AG10803 (cell line): ENCODE data around the gene YIPF3.

ENCODE experiments used
- DNase-seq: peaks from one replicate; pipeline ENCODE4 v3.0.0; 2010; ENCODE audit warnings: low read depth
- H3K4me3 ChIP-seq: 2 replicates; pipeline ENCODE4 v1.5.1; 2011; ENCODE audit warnings: mild to moderate bottlenecking, low read length, control low read depth
- TF ChIP-seq, protein P1 (sequence below): conservative IDR thresholded peaks from 2 replicates; pipeline ENCODE4 v1.5.1; 2011; ENCODE audit warnings: mild to moderate bottlenecking, low read length, control low read depth, inconsistent platforms

The YIPF3 gene

DNA sequence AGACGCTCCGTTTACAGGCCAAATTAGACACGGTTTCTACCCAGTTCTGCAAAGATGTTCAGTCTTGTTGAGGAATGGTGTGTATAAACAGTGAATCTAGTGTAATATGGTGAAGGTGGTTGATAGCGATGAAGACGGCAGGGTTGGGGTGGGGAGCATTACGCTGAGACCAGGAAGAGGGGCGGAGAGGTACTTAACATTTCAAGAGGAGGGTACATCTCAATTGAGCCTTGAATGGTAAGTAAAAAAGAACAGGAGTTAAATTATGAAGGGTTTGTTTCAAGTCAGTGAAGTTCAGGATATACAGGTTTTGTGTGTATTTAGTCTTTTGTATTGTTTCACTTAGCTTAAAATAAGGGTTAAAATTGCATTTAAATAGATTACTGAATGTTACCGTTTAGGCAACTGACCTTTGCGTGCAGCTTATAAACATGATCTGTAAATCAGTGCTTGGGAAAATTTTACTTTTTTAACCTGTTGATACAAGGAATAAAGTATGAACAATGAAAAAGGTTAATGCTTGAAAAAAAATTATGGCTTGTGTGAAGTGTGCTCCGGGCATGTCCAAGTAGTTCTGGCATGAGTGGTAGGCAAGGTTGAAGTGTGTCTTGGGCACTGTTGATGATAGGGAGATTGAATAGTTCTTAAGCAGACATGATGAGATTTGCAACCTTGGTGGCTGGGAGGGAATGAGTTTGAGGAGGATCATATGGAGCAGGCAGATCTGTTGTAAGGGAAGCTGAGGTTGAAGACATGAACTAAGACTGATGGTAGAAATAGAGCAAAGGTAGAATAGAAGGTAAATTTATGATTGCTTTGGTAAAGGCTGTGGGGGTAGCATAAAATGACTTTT lies 1.0 kb upstream of the YIPF3 start:
- DNase-seq = no peak
- TF ChIP-seq, protein P1, sequence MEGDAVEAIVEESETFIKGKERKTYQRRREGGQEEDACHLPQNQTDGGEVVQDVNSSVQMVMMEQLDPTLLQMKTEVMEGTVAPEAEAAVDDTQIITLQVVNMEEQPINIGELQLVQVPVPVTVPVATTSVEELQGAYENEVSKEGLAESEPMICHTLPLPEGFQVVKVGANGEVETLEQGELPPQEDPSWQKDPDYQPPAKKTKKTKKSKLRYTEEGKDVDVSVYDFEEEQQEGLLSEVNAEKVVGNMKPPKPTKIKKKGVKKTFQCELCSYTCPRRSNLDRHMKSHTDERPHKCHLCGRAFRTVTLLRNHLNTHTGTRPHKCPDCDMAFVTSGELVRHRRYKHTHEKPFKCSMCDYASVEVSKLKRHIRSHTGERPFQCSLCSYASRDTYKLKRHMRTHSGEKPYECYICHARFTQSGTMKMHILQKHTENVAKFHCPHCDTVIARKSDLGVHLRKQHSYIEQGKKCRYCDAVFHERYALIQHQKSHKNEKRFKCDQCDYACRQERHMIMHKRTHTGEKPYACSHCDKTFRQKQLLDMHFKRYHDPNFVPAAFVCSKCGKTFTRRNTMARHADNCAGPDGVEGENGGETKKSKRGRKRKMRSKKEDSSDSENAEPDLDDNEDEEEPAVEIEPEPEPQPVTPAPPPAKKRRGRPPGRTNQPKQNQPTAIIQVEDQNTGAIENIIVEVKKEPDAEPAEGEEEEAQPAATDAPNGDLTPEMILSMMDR = no peak
- peak overlapping the region; percentile 99 for H3K4me3 ChIP-seq

DNA sequence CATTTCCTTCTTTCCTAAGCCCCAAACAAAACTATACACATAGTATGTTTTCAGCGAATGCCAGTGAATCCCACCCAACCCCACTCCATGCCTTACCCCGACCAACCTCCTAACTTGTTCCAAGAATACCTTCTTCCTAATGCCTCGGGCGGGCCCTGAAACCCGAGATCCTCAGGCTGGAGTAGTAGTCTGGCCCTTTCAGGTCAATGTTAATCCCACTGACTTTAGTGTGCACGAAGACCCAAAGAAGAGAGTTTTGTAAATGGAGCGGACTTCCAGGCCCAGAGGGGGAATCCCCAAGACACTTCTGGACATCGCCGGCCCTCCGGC lies 394 bp downstream of the YIPF3 start:
- no peak for DNase-seq
- H3K4me3 ChIP-seq = peak overlapping the region; percentile 99
- TF ChIP-seq, protein P1 = no peak

DNA sequence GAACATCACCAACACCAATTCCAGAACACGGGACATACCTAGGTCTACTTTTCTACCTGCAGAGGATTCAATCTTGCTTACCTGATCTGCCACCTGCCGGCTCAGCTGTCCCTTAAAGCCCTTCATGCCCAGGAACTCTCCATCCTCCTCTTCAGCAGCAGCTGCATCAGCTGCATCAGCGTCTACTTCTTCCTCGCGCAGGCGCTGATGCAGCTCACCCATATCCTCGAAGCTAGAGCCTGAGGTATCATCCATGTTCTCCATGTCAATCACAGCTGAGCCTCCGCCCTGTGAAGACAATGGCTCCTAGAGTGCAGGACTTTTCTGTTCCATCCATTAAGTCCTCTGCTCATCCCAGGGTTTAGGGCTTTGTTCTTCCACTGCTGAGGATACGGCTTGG lies 918 bp downstream of the YIPF3 start:
- H3K4me3 ChIP-seq = peak overlapping the region; percentile 99
- no peak for DNase-seq
- TF ChIP-seq, protein P1 = no peak

DNA sequence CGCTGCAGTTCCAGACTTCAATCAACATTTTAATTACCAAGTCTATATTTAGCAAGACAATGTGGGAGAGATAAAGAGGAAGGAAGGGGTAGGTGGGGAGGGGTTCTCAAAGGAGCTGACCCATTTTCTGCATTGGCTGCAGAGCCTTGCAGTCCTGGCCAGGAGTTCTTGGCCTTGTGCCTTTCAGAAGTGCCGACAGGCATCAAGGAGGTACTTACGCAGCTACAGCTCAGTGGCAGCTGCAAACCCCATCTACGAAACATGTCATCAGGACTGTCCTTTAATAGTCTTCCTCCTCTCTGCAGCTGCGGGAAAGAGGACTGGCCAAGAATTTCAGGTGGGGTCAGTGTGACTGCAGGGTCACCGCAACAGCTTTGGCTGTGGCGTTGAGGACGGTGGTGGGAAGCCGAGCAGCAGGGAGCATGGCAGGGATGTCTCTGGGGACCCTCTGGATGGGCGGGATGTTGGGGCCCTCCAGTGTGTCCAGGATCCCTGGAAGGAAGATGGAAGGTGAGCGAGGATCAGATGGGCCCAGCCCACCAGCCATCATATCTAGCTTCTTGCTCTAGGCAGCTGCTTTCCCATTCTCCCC lies 4.8 kb downstream of the YIPF3 start:
- no peak overlapping the region for H3K4me3 ChIP-seq
- DNase-seq = no peak
- TF ChIP-seq, protein P1 = no peak

DNA sequence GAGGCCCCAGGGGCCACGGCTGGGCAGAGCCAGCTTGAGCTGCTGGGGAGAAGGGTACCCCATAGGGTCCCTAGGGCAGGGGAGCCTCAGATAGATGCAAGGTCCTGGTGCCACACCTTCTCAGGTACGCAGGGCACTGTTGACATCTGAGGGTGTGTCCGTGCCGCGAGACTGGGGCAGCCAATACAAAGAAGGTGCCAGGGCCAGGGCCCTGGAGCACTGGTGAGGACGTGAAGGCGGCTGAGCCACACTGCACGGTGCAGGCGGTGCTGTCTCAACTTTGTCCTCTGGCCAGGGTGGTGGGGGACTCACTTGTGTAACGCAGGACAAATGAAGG lies 5.9 kb downstream of the YIPF3 start:
- peak overlapping the region; percentile 52; the same call in 1 of the 2 replicates for H3K4me3 ChIP-seq
- no peak for DNase-seq
- TF ChIP-seq, protein P1 = no peak

DNA sequence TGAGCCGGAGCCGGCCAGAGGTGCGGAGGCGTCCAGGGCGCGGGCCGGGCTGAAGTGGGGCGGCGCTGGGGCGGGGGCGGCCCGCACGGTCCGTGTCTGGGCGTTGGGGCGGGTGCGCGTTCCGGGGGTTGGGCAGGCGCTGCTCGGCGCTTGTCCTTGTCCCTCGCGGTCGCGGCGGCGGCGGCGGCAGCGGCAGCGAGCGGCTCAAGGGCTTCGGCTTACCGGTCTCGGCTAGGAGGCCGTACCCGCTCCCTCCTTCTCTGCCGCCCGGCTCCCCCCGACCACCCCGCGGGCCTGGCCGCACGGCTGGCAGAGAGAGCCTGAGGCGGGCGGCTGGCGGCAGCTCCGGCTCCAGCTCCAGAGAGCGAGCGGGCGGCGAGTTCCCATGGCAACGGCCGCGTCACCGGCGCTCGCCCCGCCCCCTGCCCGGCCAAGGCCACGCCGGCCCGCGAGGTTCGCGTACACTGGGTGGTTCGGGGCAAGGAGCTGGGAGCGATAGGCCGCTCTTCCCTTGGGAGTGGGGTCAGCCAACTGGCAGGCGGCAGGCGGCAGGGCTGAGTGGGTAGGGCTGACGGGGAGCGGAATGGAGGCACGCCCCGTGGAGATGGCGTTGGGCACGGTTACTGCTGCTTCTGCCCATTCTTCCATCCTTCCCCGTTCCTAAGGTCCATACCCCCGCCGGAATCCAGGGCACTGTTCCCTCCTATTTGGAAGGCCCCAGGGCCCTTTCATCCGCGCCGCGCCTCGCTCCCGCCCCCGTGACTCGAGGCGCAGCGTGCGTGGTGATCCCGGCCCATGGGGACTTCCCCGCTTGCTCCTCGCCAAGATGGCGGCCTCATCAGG lies 6.5 kb downstream of the YIPF3 start, which contains the start of gene LRRC73:
Gene LRRC73 (minus strand): TSS at position 363 of the 843 bp plus-strand sequence. CDS start 561 bp downstream, outside the sequence.
- TF ChIP-seq, protein P1 = no peak
- peak; percentile 80 for DNase-seq
- H3K4me3 ChIP-seq = peak within 1 kb of the TSS; percentile 52
